Activated CD8-positive, alpha-beta memory T cell treated with anti-CD3 and anti-CD28 coated beads for 1 hour (primary cell): Measurements from ENCODE around the gene RILPL1.
"Not testable (repeated sequence)": the region's sequence is repeated elsewhere in the genome, so short reads cannot be mapped to it uniquely, and the experiment has no call there.

Experiments used
- DNase-seq, 2 donors: peaks; one replicate each; pipeline ENCODE4 v3.0.0-alpha.2; 2020; ENCODE audit warnings: low read depth in 1 of 2; ENCODE audit errors: extremely low read depth in 1 of 2

The RILPL1 gene

GRCh38 chr12:123531091-123531490, 2.4 kb downstream of the RILPL1 start:
- no peak for DNase-seq

GRCh38 chr12:123530668-123531067, 2.9 kb downstream of the RILPL1 start:
- DNase-seq: no peak

- no peak for DNase-seq
These were observed 3.8 kb downstream of the RILPL1 start for GRCh38 chr12:123529686-123530085.

- no peak for DNase-seq
These were observed 4.7 kb downstream of the RILPL1 start for GRCh38 chr12:123528858-123529257.

GRCh38 chr12:123526542-123527080, 6.9 kb downstream of the RILPL1 start:
- no peak for DNase-seq

GRCh38 chr12:123524378-123524777, 9.1 kb downstream of the RILPL1 start:
- no peak for DNase-seq

GRCh38 chr12:123523518-123523917, 10.0 kb downstream of the RILPL1 start:
- no peak for DNase-seq

- no peak for DNase-seq
These were observed 11.4 kb downstream of the RILPL1 start for GRCh38 chr12:123522164-123522563.

GRCh38 chr12:123520567-123521474, 12.7 kb downstream of the RILPL1 start:
- DNase-seq: no peak

GRCh38 chr12:123519141-123520001, 14.1 kb downstream of the RILPL1 start:
- no peak for DNase-seq

- no peak for DNase-seq
These were observed 17.2 kb downstream of the RILPL1 start for GRCh38 chr12:123516216-123516780.

- not testable (repeated sequence) for DNase-seq
These were observed 18.8 kb downstream of the RILPL1 start for GRCh38 chr12:123514582-123515221.

- DNase-seq: no peak
These were observed 19.7 kb downstream of the RILPL1 start for GRCh38 chr12:123513805-123514204.

- no peak for DNase-seq
These were observed 20.5 kb downstream of the RILPL1 start for GRCh38 chr12:123512838-123513665.

GRCh38 chr12:123506843-123507236, 26.7 kb downstream of the RILPL1 start:
- no peak for DNase-seq

GRCh38 chr12:123506059-123506842, 27.3 kb downstream of the RILPL1 start:
- no peak for DNase-seq

- no peak for DNase-seq
These were observed 31.3 kb downstream of the RILPL1 start for GRCh38 chr12:123502163-123502704.

- DNase-seq: no peak
These were observed 34.2 kb downstream of the RILPL1 start for GRCh38 chr12:123499332-123499731.
